PFSK-1 (cell line): ENCODE measurements around the gene NDRG4.

ENCODE experiments used
- FOXP2 ChIP-seq: optimal IDR thresholded peaks from 2 replicates; pipeline ENCODE3; 2011; ENCODE audit warnings: borderline replicate concordance, control low read depth, inconsistent platforms; ENCODE audit not compliant: insufficient read depth; ENCODE audit errors: extremely low read length, extremely low read depth
- POLR2AphosphoS5 ChIP-seq: IDR thresholded peaks from 2 replicates; pipeline ENCODE4 v1.6.1; 2012; ENCODE audit warnings: low read depth, mild to moderate bottlenecking, control low read depth, low read length, moderate library complexity
- REST ChIP-seq, 2 experiments: IDR thresholded peaks; 2 replicates each; pipeline versions ENCODE4 v1.6.1 to v1.8.0; 2011 to 2012; ENCODE audit warnings: low read depth in 2 of 2, low read length in 2 of 2, control low read depth in 1 of 2, inconsistent platforms in 1 of 2, mild to moderate bottlenecking in 1 of 2, moderate library complexity in 1 of 2; ENCODE audit not compliant: insufficient read depth in 1 of 2
- SIN3A ChIP-seq: IDR thresholded peaks from 2 replicates; pipeline ENCODE4 v1.6.1; 2012; ENCODE audit warnings: mild to moderate bottlenecking, low read length, moderate library complexity, borderline replicate concordance; ENCODE audit not compliant: insufficient read depth
- TAF1 ChIP-seq: IDR thresholded peaks from 2 replicates; pipeline ENCODE4 v1.6.1; 2012; ENCODE audit warnings: low read length, control low read depth, borderline replicate concordance; ENCODE audit not compliant: insufficient read depth

The NDRG4 gene

GRCh38 chr16:58515125-58515870 is 15.4 kb downstream of the NDRG4 start, which contains the start of gene SETD6:
Gene SETD6, plus strand, starts transcription at chr16:58515517. Its CDS starts 21 bp downstream, at chr16:58515538.
- TF ChIP-seq REST (IDR thresholded peaks at IDR 0.05; ENCODE audit: insufficient read depth in 1 of 2, low read depth in 2 of 2, low read length in 2 of 2): peak in 1 of 2 experiments; percentile 11; a peak in 1 of 4 replicates
- peak; percentile 75 for TF ChIP-seq POLR2AphosphoS5
- TF ChIP-seq SIN3A: peak; percentile 95; the same call in 1 of the 2 replicates
- TF ChIP-seq TAF1: peak; percentile 65; the same call in 1 of the 2 replicates
- TF ChIP-seq FOXP2: peak; percentile 31

- TF ChIP-seq FOXP2: no peak
- TF ChIP-seq TAF1: no peak
- no peak for TF ChIP-seq SIN3A
- no peak for TF ChIP-seq POLR2AphosphoS5
- TF ChIP-seq REST (IDR thresholded peaks at IDR 0.05; ENCODE audit: insufficient read depth in 1 of 2, low read depth in 2 of 2, low read length in 2 of 2): no peak
These were observed 16.2 kb downstream of the NDRG4 start for GRCh38 chr16:58515871-58516767.

- no peak for TF ChIP-seq SIN3A
- TF ChIP-seq POLR2AphosphoS5: no peak
These were observed 16.8 kb downstream of the NDRG4 start for GRCh38 chr16:58516768-58517107.

- TF ChIP-seq SIN3A: no peak
- TF ChIP-seq TAF1: no peak
- TF ChIP-seq FOXP2: no peak
- no peak for TF ChIP-seq REST (IDR thresholded peaks at IDR 0.05; ENCODE audit: insufficient read depth in 1 of 2, low read depth in 2 of 2, low read length in 2 of 2)
- TF ChIP-seq POLR2AphosphoS5: no peak
These were observed 18.4 kb downstream of the NDRG4 start for GRCh38 chr16:58518083-58518979.

- no peak for TF ChIP-seq TAF1
- no peak for TF ChIP-seq REST (IDR thresholded peaks at IDR 0.05; ENCODE audit: insufficient read depth in 1 of 2, low read depth in 2 of 2, low read length in 2 of 2)
- TF ChIP-seq POLR2AphosphoS5: no peak
- no peak for TF ChIP-seq FOXP2
- no peak for TF ChIP-seq SIN3A
These were observed 19.0 kb downstream of the NDRG4 start for GRCh38 chr16:58518980-58519368.
